Activated naive CD4-positive, alpha-beta T cell treated with Interleukin-2 at 50 U/mL for 16 hours (primary cell): ENCODE results near the gene STRA6.

Experiments
- DNase-seq: peaks from one replicate; pipeline ENCODE4 v3.0.0-alpha.2; 2020

STRA6 gene

GRCh38 chr15:74202452-74203401, at the start of gene STRA6:
Gene STRA6 (minus strand): TSS chr15:74202787. CDS start chr15:74202267, 520 bp downstream.
- DNase-seq: no peak

- DNase-seq: no peak
These were observed 49.7 kb upstream of the STRA6 start for GRCh38 chr15:74252291-74252690.

- DNase-seq: no peak
These were observed 48.7 kb upstream of the STRA6 start for GRCh38 chr15:74251131-74251811.

- DNase-seq: no peak
These were observed 47.7 kb upstream of the STRA6 start for GRCh38 chr15:74250266-74250665.

- DNase-seq: no peak
These were observed 42.9 kb upstream of the STRA6 start for GRCh38 chr15:74245342-74245931.

GRCh38 chr15:74244822-74245341, 42.3 kb upstream of the STRA6 start:
- DNase-seq: no peak

GRCh38 chr15:74243431-74243830, 40.8 kb upstream of the STRA6 start:
- DNase-seq: no peak

- no peak for DNase-seq
These were observed 40.0 kb upstream of the STRA6 start for GRCh38 chr15:74242441-74243185.

- no peak for DNase-seq
These were observed 38.5 kb upstream of the STRA6 start for GRCh38 chr15:74240897-74241614.

GRCh38 chr15:74240002-74240568, 37.5 kb upstream of the STRA6 start:
- DNase-seq: no peak

- DNase-seq: no peak
These were observed 36.6 kb upstream of the STRA6 start for GRCh38 chr15:74239051-74239705.

GRCh38 chr15:74235962-74236361, 33.4 kb upstream of the STRA6 start, which contains the start of gene CCDC33:
Gene CCDC33 (plus strand): TSS chr15:74236326. CDS start chr15:74236720, 394 bp downstream.
- DNase-seq: no peak

- DNase-seq: no peak
These were observed 31.9 kb upstream of the STRA6 start for GRCh38 chr15:74234598-74234875.

GRCh38 chr15:74233851-74234597, 31.4 kb upstream of the STRA6 start:
- DNase-seq: no peak

GRCh38 chr15:74233373-74233772, 30.8 kb upstream of the STRA6 start:
- DNase-seq: no peak

- DNase-seq: no peak
These were observed 28.9 kb upstream of the STRA6 start for GRCh38 chr15:74231475-74231874.

GRCh38 chr15:74229686-74230085, 27.1 kb upstream of the STRA6 start:
- no peak for DNase-seq

- no peak for DNase-seq
These were observed 26.1 kb upstream of the STRA6 start for GRCh38 chr15:74228723-74229081.

GRCh38 chr15:74227968-74228722, 25.6 kb upstream of the STRA6 start:
- DNase-seq: no peak
